Measurements from ENCODE around the gene SLC6A3.

GRCh38 chr5:1357946-1358725, 87.1 kb downstream of the SLC6A3 start:
- TF ChIP-seq CTCF (IDR thresholded peaks at IDR 0.05; ENCODE audit: extremely low read depth in 1 of 2, insufficient read depth in 1 of 2, low read depth in 1 of 2, low read length in 2 of 2) (no peak), MYC (IDR thresholded peaks at IDR 0.05; ENCODE audit: low read depth, low read length) (no peak), POLR2A (IDR thresholded peaks at IDR 0.05; ENCODE audit: low read depth, low read length) (no peak), GATA2 (IDR thresholded peaks at IDR 0.05; ENCODE audit: insufficient read depth, insufficient read length, low read depth, low read length) (no peak), POLR2AphosphoS5 (IDR thresholded peaks at IDR 0.05; ENCODE audit: insufficient read depth, low read depth, low read length) (no peak), JUN (IDR thresholded peaks at IDR 0.05; ENCODE audit: borderline replicate concordance, insufficient read depth, insufficient read length, low read depth) (no peak), EZH2 (IDR thresholded peaks at IDR 0.05; ENCODE audit: borderline replicate concordance, low read depth, low read length, severe bottlenecking) (no peak), FOS (IDR thresholded peaks at IDR 0.05; ENCODE audit: borderline replicate concordance, insufficient read depth, low read length) (no peak)
